NCI-H2196 (cell line): ENCODE data around the gene RPS26.
A peak's percentile ranks its signal among the peaks of the same experiment; 100 is the strongest.
"Not testable (repeated sequence)": the region's sequence is repeated elsewhere in the genome, so short reads cannot be mapped to it uniquely, and the experiment has no call there.

Experiments
- DNase-seq: peaks from one replicate; lab custom pipeline; 2025; ENCODE audit not compliant: unreplicated experiment; lab: John Stamatoyannopoulos, UW

RPS26 gene

GRCh38 chr12:56020423-56021184, 21.1 kb upstream of the RPS26 start, which contains the start of gene IKZF4:
IKZF4 (plus strand) TSS chr12:56021043; CDS start chr12:56021494, 451 bp downstream.
- no peak for DNase-seq

- DNase-seq = no peak
Measured at GRCh38 chr12:56021889-56022497, 19.7 kb upstream of the RPS26 start.

GRCh38 chr12:56028511-56029165, 13.1 kb upstream of the RPS26 start:
- no peak for DNase-seq

- no peak for DNase-seq
Measured at GRCh38 chr12:56029166-56029519, 12.6 kb upstream of the RPS26 start.

GRCh38 chr12:56029666-56030293, 11.9 kb upstream of the RPS26 start:
- peak; percentile 52 for DNase-seq

- no peak for DNase-seq
Measured at GRCh38 chr12:56031987-56032386, 9.7 kb upstream of the RPS26 start.

- DNase-seq = no peak
Measured at GRCh38 chr12:56034586-56035332, 7.0 kb upstream of the RPS26 start.

- no peak for DNase-seq
Measured at GRCh38 chr12:56037161-56037560, 4.6 kb upstream of the RPS26 start.

GRCh38 chr12:56038022-56038655, 3.6 kb upstream of the RPS26 start:
- DNase-seq = no peak

GRCh38 chr12:56040151-56040550, 1.6 kb upstream of the RPS26 start:
- no peak for DNase-seq

- DNase-seq = no peak
Measured at GRCh38 chr12:56040963-56041551, 661 bp upstream of the RPS26 start.

GRCh38 chr12:56042430-56042813, 704 bp downstream of the RPS26 start:
- not testable (repeated sequence) for DNase-seq

- DNase-seq = no peak
Measured at GRCh38 chr12:56042843-56043242, 1.1 kb downstream of the RPS26 start.

GRCh38 chr12:56046027-56046780, 4.5 kb downstream of the RPS26 start:
- DNase-seq = no peak

GRCh38 chr12:56053407-56053893, 11.7 kb downstream of the RPS26 start:
- DNase-seq = no peak

- DNase-seq = not testable (repeated sequence)
Measured at GRCh38 chr12:56059964-56060363, 18.2 kb downstream of the RPS26 start.

GRCh38 chr12:56061982-56062381, 20.3 kb downstream of the RPS26 start:
- DNase-seq = no peak

GRCh38 chr12:56062996-56063395, 21.3 kb downstream of the RPS26 start:
- DNase-seq = no peak

GRCh38 chr12:56071648-56072047, 29.9 kb downstream of the RPS26 start:
- no peak for DNase-seq
